HEK293 (cell line): ENCODE data around the gene C20orf96.
A peak's percentile ranks its signal among the peaks of the same experiment; 100 is the strongest.

Experiments
- BCL6B ChIP-seq: fragments of 450-650 bp; formaldehyde crosslinking; IDR thresholded peaks from 2 replicates; pipeline ENCODE4 v1.5.1; 2017; ENCODE audit warnings: missing biosample characterization, missing genetic modification characterization
- KLF1 ChIP-seq: fragments of 450-650 bp; formaldehyde crosslinking; IDR thresholded peaks from 2 replicates; pipeline ENCODE4 v1.5.1; 2016; ENCODE audit warnings: missing biosample characterization, missing genetic modification characterization
- KLF17 ChIP-seq: fragments of 450-650 bp; formaldehyde crosslinking; IDR thresholded peaks from 2 replicates; pipeline ENCODE4 v1.5.1; 2016; ENCODE audit warnings: missing biosample characterization, missing genetic modification characterization
- PRDM10 ChIP-seq: fragments of 450-650 bp; formaldehyde crosslinking; IDR thresholded peaks from 2 replicates; pipeline ENCODE4 v1.5.1; 2016; ENCODE audit warnings: missing biosample characterization, missing genetic modification characterization
- ZBTB10 ChIP-seq: fragments of 450-650 bp; formaldehyde crosslinking; IDR thresholded peaks from 2 replicates; pipeline ENCODE4 v1.5.1; 2016; ENCODE audit warnings: missing biosample characterization, missing genetic modification characterization
- ZBTB17 ChIP-seq: fragments of 450-650 bp; formaldehyde crosslinking; IDR thresholded peaks from 2 replicates; pipeline ENCODE4 v1.5.1; 2016; ENCODE audit warnings: missing biosample characterization, missing genetic modification characterization
- ZBTB48 ChIP-seq: fragments of 450-650 bp; formaldehyde crosslinking; IDR thresholded peaks from 2 replicates; pipeline ENCODE4 v1.5.1; 2016; ENCODE audit warnings: missing biosample characterization, missing genetic modification characterization
- ZBTB8A ChIP-seq: fragments of 450-650 bp; formaldehyde crosslinking; IDR thresholded peaks from 2 replicates; pipeline ENCODE4 v1.5.1; 2016; ENCODE audit warnings: missing biosample characterization, missing genetic modification characterization
- ZEB2 ChIP-seq: fragments of 450-650 bp; formaldehyde crosslinking; IDR thresholded peaks from 2 replicates; pipeline ENCODE4 v1.5.1; 2016; ENCODE audit warnings: missing biosample characterization, missing genetic modification characterization
- ZFHX2 ChIP-seq: fragments of 450-650 bp; formaldehyde crosslinking; conservative IDR thresholded peaks from 2 replicates; pipeline ENCODE4 v1.5.1; 2016; ENCODE audit warnings: missing biosample characterization, missing genetic modification characterization
- ZNF175 ChIP-seq: fragments of 450-650 bp; formaldehyde crosslinking; IDR thresholded peaks from 2 replicates; pipeline ENCODE4 v1.5.1; 2016; ENCODE audit warnings: missing biosample characterization, missing genetic modification characterization
- ZNF341 ChIP-seq: fragments of 450-650 bp; formaldehyde crosslinking; IDR thresholded peaks from 2 replicates; pipeline ENCODE4; 2016; ENCODE audit warnings: low read depth, missing biosample characterization, missing genetic modification characterization
- ZNF416 ChIP-seq: fragments of 450-650 bp; formaldehyde crosslinking; IDR thresholded peaks from 2 replicates; pipeline ENCODE4 v1.5.1; 2016; ENCODE audit warnings: missing biosample characterization, missing genetic modification characterization
- ZNF473 ChIP-seq: fragments of 450-650 bp; formaldehyde crosslinking; IDR thresholded peaks from 2 replicates; pipeline ENCODE4 v1.5.1; 2017; ENCODE audit warnings: missing biosample characterization, missing genetic modification characterization
- ZNF514 ChIP-seq: fragments of 450-650 bp; formaldehyde crosslinking; IDR thresholded peaks from 2 replicates; pipeline ENCODE4 v1.5.1; 2016; ENCODE audit warnings: missing biosample characterization, missing genetic modification characterization
- ZNF521 ChIP-seq: fragments of 450-650 bp; formaldehyde crosslinking; IDR thresholded peaks from 2 replicates; pipeline ENCODE4 v1.5.1; 2017; ENCODE audit warnings: missing biosample characterization, mild to moderate bottlenecking, missing genetic modification characterization
- ZNF600 ChIP-seq: fragments of 450-650 bp; formaldehyde crosslinking; IDR thresholded peaks from 2 replicates; pipeline ENCODE4 v1.5.1; 2016; ENCODE audit warnings: missing biosample characterization, missing genetic modification characterization
- ZNF610 ChIP-seq: fragments of 450-650 bp; formaldehyde crosslinking; IDR thresholded peaks from 2 replicates; pipeline ENCODE4 v1.5.1; 2016; ENCODE audit warnings: missing biosample characterization, missing genetic modification characterization, borderline replicate concordance
- ZNF654 ChIP-seq: fragments of 450-650 bp; formaldehyde crosslinking; IDR thresholded peaks from 2 replicates; pipeline ENCODE4 v1.5.1; 2016; ENCODE audit warnings: low read depth, missing biosample characterization, missing genetic modification characterization
- ZNF707 ChIP-seq: fragments of 450-650 bp; formaldehyde crosslinking; IDR thresholded peaks from 2 replicates; pipeline ENCODE4 v1.5.1; 2016; ENCODE audit warnings: missing biosample characterization, missing genetic modification characterization
- ZNF785 ChIP-seq: fragments of 450-650 bp; formaldehyde crosslinking; IDR thresholded peaks from 2 replicates; pipeline ENCODE4 v1.5.1; 2016; ENCODE audit warnings: missing biosample characterization, missing genetic modification characterization
- TF ChIP-seq, protein P1 (sequence below): fragments of 450-650 bp; formaldehyde crosslinking; IDR thresholded peaks from 2 replicates; pipeline ENCODE4 v1.5.1; 2016; ENCODE audit warnings: missing biosample characterization, missing genetic modification characterization, borderline replicate concordance
- TF ChIP-seq, protein P2 (sequence below): fragments of 450-650 bp; formaldehyde crosslinking; IDR thresholded peaks from 2 replicates; pipeline ENCODE4 v1.5.1; 2016; ENCODE audit warnings: missing biosample characterization, missing genetic modification characterization

The C20orf96 gene

DNA sequence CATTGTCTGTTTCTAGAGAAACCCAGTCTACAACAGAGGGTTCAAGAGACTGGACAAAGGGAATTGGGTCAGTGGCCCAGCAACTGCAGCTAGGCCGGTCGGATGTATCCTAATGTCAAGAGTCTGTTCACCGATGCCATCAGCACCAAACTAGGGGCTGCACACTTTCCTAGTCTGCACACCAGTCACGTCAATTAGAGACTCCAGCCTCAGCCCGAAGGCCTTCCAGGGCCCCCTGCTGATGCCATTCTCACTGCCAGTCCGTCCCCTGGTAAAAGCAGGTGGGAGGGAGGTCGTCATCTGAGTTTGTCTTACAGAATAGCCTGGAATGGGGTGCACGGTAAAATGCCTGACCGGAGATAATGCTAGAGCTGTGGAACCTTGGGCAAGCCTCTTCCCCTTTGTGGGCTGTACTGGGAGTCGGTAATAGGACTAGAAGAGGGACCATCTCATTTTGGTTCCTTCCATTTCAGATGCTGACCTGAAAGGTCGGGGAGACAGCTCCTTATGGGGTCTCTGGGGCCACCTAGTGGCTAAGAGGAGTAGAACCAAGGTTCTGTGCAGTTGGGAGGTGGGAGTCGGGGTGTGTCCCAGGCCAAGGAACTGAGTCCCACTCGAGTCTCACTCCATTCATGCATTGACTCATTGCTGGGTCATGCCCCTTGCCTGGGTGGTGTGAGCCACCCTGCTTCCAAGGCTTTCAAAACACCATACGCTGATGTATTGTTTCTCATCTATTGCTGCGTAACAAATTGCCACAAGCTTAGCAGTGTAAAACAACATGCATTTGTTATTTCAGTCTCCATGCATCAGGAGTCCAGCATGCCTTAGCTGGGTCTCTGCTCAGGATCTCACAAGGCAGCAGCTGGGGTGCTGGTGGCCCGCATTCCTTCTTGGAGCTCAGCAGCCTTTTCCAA, 39.9 kb upstream of the C20orf96 start (continued):
- TF ChIP-seq ZNF785 (tag by site-specific recombination): no peak
- TF ChIP-seq, protein P1, sequence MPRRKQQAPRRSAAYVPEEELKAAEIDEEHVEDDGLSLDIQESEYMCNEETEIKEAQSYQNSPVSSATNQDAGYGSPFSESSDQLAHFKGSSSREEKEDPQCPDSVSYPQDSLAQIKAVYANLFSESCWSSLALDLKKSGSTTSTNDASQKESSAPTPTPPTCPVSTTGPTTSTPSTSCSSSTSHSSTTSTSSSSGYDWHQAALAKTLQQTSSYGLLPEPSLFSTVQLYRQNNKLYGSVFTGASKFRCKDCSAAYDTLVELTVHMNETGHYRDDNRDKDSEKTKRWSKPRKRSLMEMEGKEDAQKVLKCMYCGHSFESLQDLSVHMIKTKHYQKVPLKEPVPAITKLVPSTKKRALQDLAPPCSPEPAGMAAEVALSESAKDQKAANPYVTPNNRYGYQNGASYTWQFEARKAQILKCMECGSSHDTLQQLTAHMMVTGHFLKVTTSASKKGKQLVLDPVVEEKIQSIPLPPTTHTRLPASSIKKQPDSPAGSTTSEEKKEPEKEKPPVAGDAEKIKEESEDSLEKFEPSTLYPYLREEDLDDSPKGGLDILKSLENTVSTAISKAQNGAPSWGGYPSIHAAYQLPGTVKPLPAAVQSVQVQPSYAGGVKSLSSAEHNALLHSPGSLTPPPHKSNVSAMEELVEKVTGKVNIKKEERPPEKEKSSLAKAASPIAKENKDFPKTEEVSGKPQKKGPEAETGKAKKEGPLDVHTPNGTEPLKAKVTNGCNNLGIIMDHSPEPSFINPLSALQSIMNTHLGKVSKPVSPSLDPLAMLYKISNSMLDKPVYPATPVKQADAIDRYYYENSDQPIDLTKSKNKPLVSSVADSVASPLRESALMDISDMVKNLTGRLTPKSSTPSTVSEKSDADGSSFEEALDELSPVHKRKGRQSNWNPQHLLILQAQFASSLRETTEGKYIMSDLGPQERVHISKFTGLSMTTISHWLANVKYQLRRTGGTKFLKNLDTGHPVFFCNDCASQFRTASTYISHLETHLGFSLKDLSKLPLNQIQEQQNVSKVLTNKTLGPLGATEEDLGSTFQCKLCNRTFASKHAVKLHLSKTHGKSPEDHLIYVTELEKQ (tag by site-specific recombination): no peak
- TF ChIP-seq, protein P2, sequence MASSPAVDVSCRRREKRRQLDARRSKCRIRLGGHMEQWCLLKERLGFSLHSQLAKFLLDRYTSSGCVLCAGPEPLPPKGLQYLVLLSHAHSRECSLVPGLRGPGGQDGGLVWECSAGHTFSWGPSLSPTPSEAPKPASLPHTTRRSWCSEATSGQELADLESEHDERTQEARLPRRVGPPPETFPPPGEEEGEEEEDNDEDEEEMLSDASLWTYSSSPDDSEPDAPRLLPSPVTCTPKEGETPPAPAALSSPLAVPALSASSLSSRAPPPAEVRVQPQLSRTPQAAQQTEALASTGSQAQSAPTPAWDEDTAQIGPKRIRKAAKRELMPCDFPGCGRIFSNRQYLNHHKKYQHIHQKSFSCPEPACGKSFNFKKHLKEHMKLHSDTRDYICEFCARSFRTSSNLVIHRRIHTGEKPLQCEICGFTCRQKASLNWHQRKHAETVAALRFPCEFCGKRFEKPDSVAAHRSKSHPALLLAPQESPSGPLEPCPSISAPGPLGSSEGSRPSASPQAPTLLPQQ (tag by site-specific recombination): peak; percentile 13; the same call in 1 of the 2 replicates
- TF ChIP-seq ZBTB48 (tag by site-specific recombination): peak; percentile 64; the same call in 1 of the 2 replicates
- TF ChIP-seq ZNF175 (tag by site-specific recombination): no peak
- TF ChIP-seq ZBTB10 (tag by site-specific recombination): no peak
- TF ChIP-seq ZFHX2: 0 out of 2 replicates have a peak, but pooled peaks have one; percentile 20
- 0 out of 2 replicates have a peak, but pooled peaks have one; percentile 39 for TF ChIP-seq ZNF600 (tag by site-specific recombination)
- peak; percentile 96 for TF ChIP-seq PRDM10 (tag by site-specific recombination)
- no peak for TF ChIP-seq ZNF473 (tag by site-specific recombination)
- 0 out of 2 replicates have a peak, but pooled peaks have one; percentile 48 for TF ChIP-seq ZBTB17
- no peak for TF ChIP-seq ZNF610 (tag by site-specific recombination)
- TF ChIP-seq ZNF707 (tag by site-specific recombination): no peak
- peak; percentile 57; the same call in 1 of the 2 replicates for TF ChIP-seq ZEB2 (tag by site-specific recombination)
- peak; percentile 96 for TF ChIP-seq ZNF654 (tag by site-specific recombination)
- TF ChIP-seq BCL6B (tag by site-specific recombination): no peak
- no peak for TF ChIP-seq ZNF514 (tag by site-specific recombination)
- no peak for TF ChIP-seq ZNF521 (tag by site-specific recombination)
- peak; percentile 72 for TF ChIP-seq ZNF341 (tag by site-specific recombination)
- TF ChIP-seq KLF1 (tag by site-specific recombination): no peak
- no peak for TF ChIP-seq ZBTB8A (tag by site-specific recombination)
- peak; percentile 45; the same call in 1 of the 2 replicates for TF ChIP-seq KLF17 (tag by site-specific recombination)
- no peak for TF ChIP-seq ZNF416 (tag by site-specific recombination)
